Mesothelial cell of epicardium (in vitro differentiated cells): ENCODE results near the gene LIMK2. TPM values are rescaled to one million over a fixed set of nuclear protein-coding genes. Genes with fewer than 3 reads are reported as not detected.

Experiments
- DNase-seq, 2 experiments: peaks; one replicate each; pipeline ENCODE4 v3.0.0; 2021; ENCODE audit warnings: low spot score in 2 of 2; ENCODE audit not compliant: unreplicated experiment in 2 of 2
- H3K27ac Mint-ChIP-seq: 2 replicates; pipeline ENCODE4 v1.8.0; 2021; ENCODE audit warnings: mixed read lengths
- H3K27me3 Mint-ChIP-seq: 2 replicates; pipeline ENCODE4 v1.8.0; 2021; ENCODE audit warnings: low read depth, mixed read lengths
- H3K36me3 Mint-ChIP-seq: 2 replicates; pipeline ENCODE4 v1.8.0; 2021; ENCODE audit warnings: mixed read lengths
- H3K4me1 Mint-ChIP-seq: 2 replicates; pipeline ENCODE4 v1.8.0; 2021; ENCODE audit warnings: mixed read lengths
- H3K4me3 Mint-ChIP-seq: 2 replicates; pipeline ENCODE4 v1.8.0; 2021; ENCODE audit warnings: mild to moderate bottlenecking, moderate library complexity, mixed read lengths
- H3K9me3 Mint-ChIP-seq: 2 replicates; pipeline ENCODE4 v1.8.0; 2021; ENCODE audit warnings: mixed read lengths
- total RNA-seq: library from RNA; stranded (reverse); gene quantifications from 3 replicates; pipeline ENCODE4 v1.2.1, GENCODE V29; 2021
- TF ChIP-seq, protein P1 (sequence below): fragments of 200-600 bp; sonication (generic); IDR thresholded peaks from one replicate; pipeline ENCODE4 v1.5.0; 2021; ENCODE audit warnings: antibody characterized with exemption; ENCODE audit not compliant: unreplicated experiment

Gene LIMK2
- total RNA-seq, 1 donor from 2014 or later = 121 TPM

GRCh38 chr22:31248965-31249958 lies 37.2 kb downstream of the LIMK2 start:
- TF ChIP-seq, protein P1, sequence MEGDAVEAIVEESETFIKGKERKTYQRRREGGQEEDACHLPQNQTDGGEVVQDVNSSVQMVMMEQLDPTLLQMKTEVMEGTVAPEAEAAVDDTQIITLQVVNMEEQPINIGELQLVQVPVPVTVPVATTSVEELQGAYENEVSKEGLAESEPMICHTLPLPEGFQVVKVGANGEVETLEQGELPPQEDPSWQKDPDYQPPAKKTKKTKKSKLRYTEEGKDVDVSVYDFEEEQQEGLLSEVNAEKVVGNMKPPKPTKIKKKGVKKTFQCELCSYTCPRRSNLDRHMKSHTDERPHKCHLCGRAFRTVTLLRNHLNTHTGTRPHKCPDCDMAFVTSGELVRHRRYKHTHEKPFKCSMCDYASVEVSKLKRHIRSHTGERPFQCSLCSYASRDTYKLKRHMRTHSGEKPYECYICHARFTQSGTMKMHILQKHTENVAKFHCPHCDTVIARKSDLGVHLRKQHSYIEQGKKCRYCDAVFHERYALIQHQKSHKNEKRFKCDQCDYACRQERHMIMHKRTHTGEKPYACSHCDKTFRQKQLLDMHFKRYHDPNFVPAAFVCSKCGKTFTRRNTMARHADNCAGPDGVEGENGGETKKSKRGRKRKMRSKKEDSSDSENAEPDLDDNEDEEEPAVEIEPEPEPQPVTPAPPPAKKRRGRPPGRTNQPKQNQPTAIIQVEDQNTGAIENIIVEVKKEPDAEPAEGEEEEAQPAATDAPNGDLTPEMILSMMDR = no peak
- no peaks in the 10 kb centered on the region for H3K9me3 Mint-ChIP-seq
- H3K27ac Mint-ChIP-seq = peak overlapping the region; percentile 95
- H3K36me3 Mint-ChIP-seq = no peaks in the 10 kb centered on the region
- peaks cover 73% of the 10 kb centered on the region for H3K4me1 Mint-ChIP-seq
- peak overlapping the region; percentile 88 for H3K4me3 Mint-ChIP-seq
- DNase-seq = no peak
- no peaks in the 10 kb centered on the region for H3K27me3 Mint-ChIP-seq

DNA sequence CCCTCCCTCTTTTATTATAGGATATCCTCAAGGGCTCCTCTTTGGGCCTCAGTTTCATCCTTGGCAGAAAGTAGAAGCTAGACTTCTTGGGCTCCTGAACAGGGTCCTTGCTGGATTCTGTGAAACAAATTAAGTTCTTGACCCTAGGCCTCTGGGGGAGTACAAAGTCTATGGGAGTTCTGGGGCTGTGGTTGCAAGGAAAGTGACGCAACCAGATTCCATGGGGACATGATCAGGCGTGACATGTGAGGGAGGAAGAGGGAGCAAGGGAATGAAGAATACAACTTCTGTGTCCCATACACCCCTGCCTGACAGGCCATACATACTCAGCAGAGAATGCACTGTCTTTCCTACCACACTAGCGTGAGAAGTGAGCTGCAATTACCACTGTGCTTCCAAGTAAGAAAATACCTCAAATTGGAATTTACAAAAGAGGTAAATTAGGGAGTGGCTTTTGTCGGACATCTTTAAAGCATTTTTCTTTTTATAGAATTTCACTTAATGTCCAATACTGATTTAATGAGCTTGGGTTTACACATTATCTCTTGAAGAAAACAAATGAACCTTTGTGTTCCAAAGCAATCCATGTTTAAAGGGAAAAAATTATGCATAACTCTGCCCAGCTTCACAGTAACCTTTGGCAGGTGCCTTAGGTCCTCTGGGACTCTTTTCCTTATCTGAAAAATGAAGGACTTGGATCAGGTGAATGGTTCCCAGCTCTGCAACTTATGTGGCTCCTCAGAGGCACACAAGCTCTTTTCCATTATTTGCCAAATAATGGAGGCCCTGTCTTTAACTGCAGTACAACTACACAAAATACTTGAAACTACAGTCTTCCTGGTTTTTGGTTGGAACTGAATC lies 38.9 kb downstream of the LIMK2 start:
- no peaks in the 10 kb centered on the region for H3K9me3 Mint-ChIP-seq
- H3K27ac Mint-ChIP-seq = peak overlapping the region; percentile 95
- H3K4me1 Mint-ChIP-seq = peaks cover 72% of the 10 kb centered on the region
- peak overlapping the region; percentile 88 for H3K4me3 Mint-ChIP-seq
- no peaks in the 10 kb centered on the region for H3K36me3 Mint-ChIP-seq
- TF ChIP-seq, protein P1 = no peak
- no peak for DNase-seq
- no peaks in the 10 kb centered on the region for H3K27me3 Mint-ChIP-seq

DNA sequence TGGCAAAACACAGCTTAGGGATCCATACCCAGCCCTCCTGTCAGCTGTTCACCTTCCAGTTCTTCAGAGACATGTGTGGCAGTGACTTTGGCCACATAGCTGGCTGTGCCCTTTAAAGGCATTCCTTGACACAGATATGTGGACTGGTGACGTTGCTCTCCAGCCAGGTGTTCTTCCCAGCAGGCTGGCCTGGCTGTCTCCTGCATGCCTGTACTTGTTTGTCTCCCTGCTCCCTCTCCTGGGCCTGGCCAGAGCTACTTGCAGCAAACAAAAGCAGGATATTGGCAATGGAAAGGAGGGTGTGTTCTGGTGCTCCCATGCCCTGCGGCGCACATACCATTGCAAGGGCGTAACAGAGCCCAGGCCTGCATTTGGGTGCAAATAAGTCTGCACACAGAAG lies 41.9 kb downstream of the LIMK2 start:
- peak in 1 of 2 experiments; percentile 48 for DNase-seq
- no peak overlapping the region for H3K4me3 Mint-ChIP-seq
- peaks cover 56% of the 10 kb centered on the region for H3K4me1 Mint-ChIP-seq
- no peaks in the 10 kb centered on the region for H3K9me3 Mint-ChIP-seq
- peak overlapping the region; percentile 82 for H3K27ac Mint-ChIP-seq
- peaks cover 11% of the 10 kb centered on the region for H3K36me3 Mint-ChIP-seq
- H3K27me3 Mint-ChIP-seq = no peaks in the 10 kb centered on the region
- TF ChIP-seq, protein P1 = no peak

DNA sequence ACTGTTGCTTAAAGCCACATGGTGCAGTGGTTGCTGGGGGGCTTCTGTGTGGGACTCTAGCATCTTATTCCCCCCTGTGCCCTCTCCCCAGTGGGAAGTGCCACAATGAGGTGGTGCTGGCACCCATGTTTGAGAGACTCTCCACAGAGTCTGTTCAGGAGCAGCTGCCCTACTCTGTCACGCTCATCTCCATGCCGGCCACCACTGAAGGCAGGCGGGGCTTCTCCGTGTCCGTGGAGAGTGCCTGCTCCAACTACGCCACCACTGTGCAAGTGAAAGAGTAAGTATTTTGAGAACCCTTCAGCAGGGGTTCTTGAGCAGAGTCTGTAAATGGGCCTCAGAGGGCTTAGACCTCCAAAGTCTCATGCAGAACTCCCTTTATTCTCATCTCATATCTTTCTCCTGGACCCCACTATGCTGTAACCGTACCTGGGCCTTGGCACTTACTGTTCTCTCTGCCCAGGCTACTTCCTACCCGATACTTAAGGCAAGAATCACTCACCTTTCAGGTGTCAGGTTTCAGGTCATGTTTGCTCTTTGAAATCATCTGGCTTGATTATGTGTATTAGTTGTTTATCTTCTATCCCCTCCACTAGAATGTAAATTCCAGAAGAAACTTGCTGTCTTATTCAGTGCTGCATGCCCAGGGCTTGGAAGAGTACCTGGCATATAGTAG lies 47.8 kb downstream of the LIMK2 start:
- Mint-ChIP-seq H3K4me1 (peaks cover 6% of the 10 kb centered on the region), H3K9me3 (no peaks in the 10 kb centered on the region), H3K4me3 (no peak overlapping the region), H3K36me3 (peaks cover 44% of the 10 kb centered on the region), H3K27ac (no peak overlapping the region), H3K27me3 (no peaks in the 10 kb centered on the region)
- TF ChIP-seq, protein P1 = no peak
- DNase-seq = no peak

GRCh38 chr22:31260474-31260856 lies 48.4 kb downstream of the LIMK2 start:
- Mint-ChIP-seq H3K4me3 (no peak overlapping the region), H3K27me3 (no peaks in the 10 kb centered on the region), H3K9me3 (no peaks in the 10 kb centered on the region), H3K36me3 (peaks cover 44% of the 10 kb centered on the region), H3K27ac (no peak overlapping the region), H3K4me1 (peaks cover 2% of the 10 kb centered on the region)
- TF ChIP-seq, protein P1 = no peak
- DNase-seq = no peak
